ENCODE results near the gene WASL. TPM values are rescaled to one million over a fixed set of nuclear protein-coding genes. Genes with fewer than 3 reads are reported as not detected.

The WASL gene
- total RNA-seq, 1 experiment from 2014 or later: 39.3 TPM

DNA sequence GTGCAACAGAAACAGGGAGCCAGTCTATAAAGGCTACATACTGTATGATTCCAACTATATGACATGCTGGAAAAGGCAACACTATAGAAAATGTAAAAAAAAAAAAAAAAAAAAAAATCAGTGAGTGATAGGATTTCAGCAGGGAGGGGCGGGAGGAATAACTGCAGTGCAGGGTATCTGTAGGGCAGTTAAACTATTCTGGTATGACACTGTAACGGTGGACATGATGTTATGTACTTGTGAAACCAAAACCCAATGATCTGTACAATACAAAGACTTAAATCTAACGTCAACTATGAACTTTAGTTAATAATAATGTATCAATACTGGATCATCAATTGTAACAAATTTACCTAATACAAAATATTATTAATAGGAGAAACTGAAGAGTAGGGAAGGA lies 14.3 kb downstream of the WASL start:
- H3K14ac ChIP-seq (ENCODE audit: insufficient read depth, low read length): no peak overlapping the region
- H2BK12ac ChIP-seq (ENCODE audit: insufficient read length, low read depth, low read length): no peak overlapping the region
- no peak overlapping the region for H3K27ac Mint-ChIP-seq
- H3K18ac ChIP-seq (ENCODE audit: insufficient read length, low read depth, low read length): no peak overlapping the region
- TF ChIP-seq, protein P1, sequence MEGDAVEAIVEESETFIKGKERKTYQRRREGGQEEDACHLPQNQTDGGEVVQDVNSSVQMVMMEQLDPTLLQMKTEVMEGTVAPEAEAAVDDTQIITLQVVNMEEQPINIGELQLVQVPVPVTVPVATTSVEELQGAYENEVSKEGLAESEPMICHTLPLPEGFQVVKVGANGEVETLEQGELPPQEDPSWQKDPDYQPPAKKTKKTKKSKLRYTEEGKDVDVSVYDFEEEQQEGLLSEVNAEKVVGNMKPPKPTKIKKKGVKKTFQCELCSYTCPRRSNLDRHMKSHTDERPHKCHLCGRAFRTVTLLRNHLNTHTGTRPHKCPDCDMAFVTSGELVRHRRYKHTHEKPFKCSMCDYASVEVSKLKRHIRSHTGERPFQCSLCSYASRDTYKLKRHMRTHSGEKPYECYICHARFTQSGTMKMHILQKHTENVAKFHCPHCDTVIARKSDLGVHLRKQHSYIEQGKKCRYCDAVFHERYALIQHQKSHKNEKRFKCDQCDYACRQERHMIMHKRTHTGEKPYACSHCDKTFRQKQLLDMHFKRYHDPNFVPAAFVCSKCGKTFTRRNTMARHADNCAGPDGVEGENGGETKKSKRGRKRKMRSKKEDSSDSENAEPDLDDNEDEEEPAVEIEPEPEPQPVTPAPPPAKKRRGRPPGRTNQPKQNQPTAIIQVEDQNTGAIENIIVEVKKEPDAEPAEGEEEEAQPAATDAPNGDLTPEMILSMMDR (conservative IDR thresholded peaks at IDR 0.05): no peak
- DNase-seq: no peak
- H2BK15ac ChIP-seq (ENCODE audit: low read depth, low read length): no peak overlapping the region
- H2BK5ac ChIP-seq (ENCODE audit: insufficient read length, low read length): no peak overlapping the region
- no peak overlapping the region for H3T11ph ChIP-seq (ENCODE audit: low read length)
- H2AK5ac ChIP-seq (ENCODE audit: insufficient read length, low read length): no peak overlapping the region
- no peaks in the 10 kb centered on the region for H3K27me3 Mint-ChIP-seq (ENCODE audit: low read depth)
- no peak overlapping the region for H3K9ac ChIP-seq (ENCODE audit: extremely low read depth, insufficient read length, low read length)
- no peaks in the 10 kb centered on the region for H3K4me1 ChIP-seq (ENCODE audit: insufficient read depth, low read length)
- no peaks in the 10 kb centered on the region for H3K23me2 ChIP-seq (ENCODE audit: insufficient read length, low read depth, low read length, poor library complexity, severe bottlenecking)
- no peak overlapping the region for H2AFZ ChIP-seq (ENCODE audit: low read length)
- WGBS (ENCODE audit: extremely low coverage, insufficient read length, low lambda C conversion rate): no CpG with 5 or more reads among the region's 3 CpGs
- H2BK20ac ChIP-seq (ENCODE audit: low read depth, low read length, poor library complexity, severe bottlenecking): no peak overlapping the region
- no peak overlapping the region for H4K8ac ChIP-seq (replicated peaks; ENCODE audit: insufficient read length, low read depth, low read length)
- no peak overlapping the region for H3K56ac ChIP-seq (ENCODE audit: insufficient read length, low read depth, low read length)
- H3K79me2 ChIP-seq (ENCODE audit: insufficient read depth, low read length): peaks cover 34% of the 10 kb centered on the region; the same call in 1 of the 2 replicates
- H3K36me3 Mint-ChIP-seq (ENCODE audit: insufficient read depth in 1 of 3, low read depth in 3 of 3): peaks cover 4 to 23% (median 11%) of the 10 kb centered on the region in 3 experiments; a peak in 5 of 7 replicates
- peaks cover 10 to 14% of the 10 kb centered on the region in 2 experiments; a peak in 2 of 4 replicates for H3K4me1 Mint-ChIP-seq
- H3K23ac ChIP-seq (ENCODE audit: insufficient read length, low read depth, low read length): no peak overlapping the region
- no peaks in the 10 kb centered on the region for H4K20me1 ChIP-seq (ENCODE audit: control insufficient read depth, insufficient read depth, insufficient read length)
- no peak overlapping the region for H3K4ac ChIP-seq (ENCODE audit: low read depth, low read length)
- no peaks in the 10 kb centered on the region for H3K9me3 ChIP-seq (ENCODE audit: control insufficient read depth, low read depth, low read length)
- no peak overlapping the region for H3K4me3 Mint-ChIP-seq
- no peaks in the 10 kb centered on the region for H3K79me1 ChIP-seq (ENCODE audit: insufficient read depth, low read depth, low read length, poor library complexity, severe bottlenecking)
- no peak overlapping the region for H4K91ac ChIP-seq (ENCODE audit: insufficient read length, low read depth, low read length)
- H4K5ac ChIP-seq (ENCODE audit: insufficient read length, low read depth, low read length): no peak overlapping the region
- H3K27me3 ChIP-seq (ENCODE audit: insufficient read depth, low read length): no peaks in the 10 kb centered on the region
- H2BK120ac ChIP-seq (ENCODE audit: low read depth, low read length, poor library complexity, severe bottlenecking): no peak overlapping the region
- H3K27ac ChIP-seq (ENCODE audit: insufficient read length, low read depth, low read length): no peak overlapping the region
- peaks cover 0 to 2% of the 10 kb centered on the region in 2 experiments; a peak in 2 of 5 replicates for H3K9me3 Mint-ChIP-seq
- no peak overlapping the region for H3K4me2 ChIP-seq (ENCODE audit: insufficient read depth, insufficient read length, low read length)
